ENCODE measurements around the gene SMTNL2. TPM values are rescaled to one million over a fixed set of nuclear protein-coding genes. Genes with fewer than 3 reads are reported as not detected.

SMTNL2 gene
- total and polyA plus RNA-seq, 9 of the 15 experiments (the other 6 are each of a cell fraction or from before 2014, with no cell fraction given) = not detected

DNA sequence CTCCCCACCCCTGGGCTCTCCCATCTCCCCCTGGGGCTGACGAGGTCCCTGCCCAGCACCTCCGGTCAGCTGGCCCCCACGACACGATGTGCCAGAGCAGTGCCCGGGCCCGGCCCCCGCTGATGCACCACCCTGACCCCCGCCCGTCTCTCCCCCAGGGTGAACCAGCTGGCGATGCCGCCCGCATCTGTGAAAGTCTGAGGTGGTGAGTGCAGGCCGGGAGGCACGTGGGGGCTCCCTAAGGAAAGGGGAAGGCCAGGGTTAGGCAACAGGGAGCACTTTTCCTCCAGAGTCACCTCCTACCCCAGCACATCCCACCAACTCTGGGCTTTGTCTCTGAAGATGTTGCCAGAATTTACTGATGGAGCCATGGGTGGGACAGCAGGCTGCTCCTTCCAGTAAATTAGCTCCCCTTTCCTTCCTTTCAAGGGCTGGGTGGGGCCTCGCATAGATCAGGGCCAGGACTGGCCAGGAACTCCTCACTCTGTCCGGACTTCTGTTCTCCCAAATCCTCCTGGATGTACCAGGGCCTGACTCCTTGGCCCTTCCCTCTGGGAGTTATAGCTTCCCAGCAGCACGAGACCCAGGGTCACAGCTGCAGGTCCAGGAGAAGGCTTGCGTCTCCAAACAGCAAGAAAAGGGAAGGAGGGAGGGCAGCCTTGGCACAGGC lies 47.5 kb upstream of the SMTNL2 start:
- H3K9ac ChIP-seq (ENCODE audit: insufficient read depth in 1 of 2, low read depth in 2 of 2, low read length in 2 of 2) = peak overlapping the region in 1 of 2 experiments; percentile 79; a peak in 2 of 4 replicates
- DNase-seq (ENCODE audit: extremely low read depth in 1 of 4, low spot score in 3 of 4) (no peak), FAIRE-seq (no peak), ATAC-seq (peak; percentile 4)
- H4K20me1 ChIP-seq (replicated peaks; ENCODE audit: control insufficient read depth, insufficient read depth, low read length) = peaks cover 4% of the 10 kb centered on the region; the same call in 1 of the 2 replicates
- H3K36me3 ChIP-seq (ENCODE audit: control insufficient read depth, insufficient read depth, low read length) = peaks cover 47% of the 10 kb centered on the region; the same call in 1 of the 3 replicates
- intact Hi-C loops (cut with micrococcal nuclease) = no loop called here
- H3K9me3 ChIP-seq (replicated peaks; ENCODE audit: control insufficient read depth, insufficient read depth, low read depth, low read length) = no peaks in the 10 kb centered on the region
- in situ Hi-C loops (cut with MboI) = no loop called here
- CTCF ChIA-PET (ENCODE audit: low intra/inter-chr PET ratio) = no interaction called here
- peaks cover 0 to 72% of the 10 kb centered on the region in 2 experiments; a peak in 3 of 5 replicates for H3K4me1 ChIP-seq (replicated peaks in 1 of 2; ENCODE audit: control insufficient read depth in 2 of 2, insufficient read depth in 2 of 2, low read length in 2 of 2)
- no peak overlapping the region for H3K4me2 ChIP-seq (ENCODE audit: insufficient read depth, low read length)
- peaks cover 0 to 11% of the 10 kb centered on the region in 2 experiments; a peak in 3 of 5 replicates for H3K27me3 ChIP-seq (ENCODE audit: control insufficient read depth in 2 of 2, insufficient read depth in 2 of 2, low read length in 2 of 2)
- BruUV-seq (replicated peaks) = no TSS peak
- no peaks in the 10 kb centered on the region for H3K9me1 ChIP-seq (ENCODE audit: control insufficient read depth, insufficient read depth, low read length)
- POLR2A ChIA-PET = interaction anchor here (0.6 to 1.2 kb wide), 2 partner anchors 9 to 33 kb away, joined by 3 read pairs; no protein-coding TSS in a partner anchor
- H3K4me3 ChIP-seq = no peak overlapping the region
- 80% methylated on average over 1 of the region's 18 CpGs for WGBS (ENCODE audit: insufficient coverage, low coverage, missing lambda C conversion rate)
- H2AFZ ChIP-seq (ENCODE audit: low read depth, low read length) = no peak overlapping the region
- no peak for TF ChIP-seq ZFP91 (CRISPR knock-in tag; IDR thresholded peaks at IDR 0.05)
- TF ChIP-seq C11orf30 (IDR thresholded peaks at IDR 0.05; ENCODE audit: low read depth) = no peak
- TF ChIP-seq MEIS2 (IDR thresholded peaks at IDR 0.05; ENCODE audit: partially characterized antibody) = no peak
- no peak for TF ChIP-seq ESRRA (IDR thresholded peaks at IDR 0.05; ENCODE audit: borderline replicate concordance, low read depth)
- no peak for TF ChIP-seq ETS2 (tag; IDR thresholded peaks at IDR 0.05; ENCODE audit: borderline replicate concordance, poor library complexity, severe bottlenecking)
- TF ChIP-seq ZNF778 (CRISPR knock-in tag; IDR thresholded peaks at IDR 0.05) = no peak
- TF ChIP-seq POLR2A (conservative IDR thresholded peaks at IDR 0.05) = peak; percentile 22; the same call in 1 of the 2 replicates
- no peak for TF ChIP-seq TRIM24 (IDR thresholded peaks at IDR 0.05)
- TF ChIP-seq, protein P1, sequence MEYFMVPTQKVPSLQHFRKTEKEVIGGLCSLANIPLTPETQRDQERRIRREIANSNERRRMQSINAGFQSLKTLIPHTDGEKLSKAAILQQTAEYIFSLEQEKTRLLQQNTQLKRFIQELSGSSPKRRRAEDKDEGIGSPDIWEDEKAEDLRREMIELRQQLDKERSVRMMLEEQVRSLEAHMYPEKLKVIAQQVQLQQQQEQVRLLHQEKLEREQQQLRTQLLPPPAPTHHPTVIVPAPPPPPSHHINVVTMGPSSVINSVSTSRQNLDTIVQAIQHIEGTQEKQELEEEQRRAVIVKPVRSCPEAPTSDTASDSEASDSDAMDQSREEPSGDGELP (CRISPR knock-in tag; IDR thresholded peaks at IDR 0.05; ENCODE audit: borderline replicate concordance) = peak; percentile 2; the same call in 1 of the 2 replicates
- TF ChIP-seq NFRKB (IDR thresholded peaks at IDR 0.05; ENCODE audit: low read depth) = no peak
- no peak for TF ChIP-seq ZBTB7A (IDR thresholded peaks at IDR 0.05; ENCODE audit: borderline replicate concordance, control insufficient read depth, low read depth, low read length)
- no peak for TF ChIP-seq KLF1 (tag; IDR thresholded peaks at IDR 0.05)
- H3K79me2 ChIP-seq (ENCODE audit: control insufficient read depth, insufficient read depth, low read length) = no peaks in the 10 kb centered on the region
- H3K27ac ChIP-seq (ENCODE audit: extremely low read depth, low read depth, low read length) = no peak overlapping the region
